HG02981 (cell line): ENCODE measurements around the gene GULP1.
"Not testable (repeated sequence)": the region's sequence is repeated elsewhere in the genome, so short reads cannot be mapped to it uniquely, and the experiment has no call there.

Experiments used
- ATAC-seq: cut with Tn5 transposase; IDR thresholded peaks from one replicate; pipeline ENCODE4 v1.9.1; 2021; ENCODE audit warnings: mild to moderate bottlenecking, moderate library complexity; ENCODE audit not compliant: unreplicated experiment

The GULP1 gene, protein sequence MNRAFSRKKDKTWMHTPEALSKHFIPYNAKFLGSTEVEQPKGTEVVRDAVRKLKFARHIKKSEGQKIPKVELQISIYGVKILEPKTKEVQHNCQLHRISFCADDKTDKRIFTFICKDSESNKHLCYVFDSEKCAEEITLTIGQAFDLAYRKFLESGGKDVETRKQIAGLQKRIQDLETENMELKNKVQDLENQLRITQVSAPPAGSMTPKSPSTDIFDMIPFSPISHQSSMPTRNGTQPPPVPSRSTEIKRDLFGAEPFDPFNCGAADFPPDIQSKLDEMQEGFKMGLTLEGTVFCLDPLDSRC

DNA sequence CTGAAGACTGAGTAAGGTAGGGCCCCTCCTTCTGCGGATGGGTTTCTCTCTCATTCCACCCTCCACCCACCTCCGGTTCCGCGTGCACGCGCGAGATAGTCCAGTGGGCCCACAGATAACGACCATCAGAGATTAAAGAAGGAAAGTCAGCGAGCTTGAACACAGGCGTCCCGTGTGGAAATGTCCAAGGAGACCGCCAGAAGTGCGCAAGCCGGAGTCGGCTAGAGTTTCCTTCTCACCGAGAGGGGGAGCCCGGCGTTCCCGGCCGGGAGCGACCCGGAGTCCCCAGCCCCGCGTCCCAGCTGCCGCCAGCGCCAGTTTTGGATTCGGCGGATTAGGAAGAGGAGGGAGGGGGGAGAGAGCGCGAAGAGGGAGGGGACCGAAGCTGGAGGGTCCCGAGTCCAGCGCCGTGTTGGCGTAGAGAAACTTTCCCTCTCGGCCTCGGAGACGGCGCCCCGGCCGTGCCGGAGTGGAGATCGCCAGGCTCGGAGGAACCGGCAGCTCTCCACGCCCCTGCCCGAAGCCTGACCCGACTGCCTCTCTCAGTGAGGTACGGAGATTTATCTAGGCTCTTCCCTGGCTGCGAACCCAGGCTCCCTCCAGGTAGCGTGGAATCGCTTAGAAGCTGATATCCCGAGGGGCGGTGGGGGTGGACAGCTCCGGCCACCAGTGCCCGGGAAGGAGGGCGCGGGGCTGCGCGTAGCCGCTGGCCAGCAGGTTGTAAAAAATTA, at the start of gene GULP1:
TSS of gene GULP1 (plus strand) at position 258 of the 731 bp plus-strand sequence. CDS start 185,829 bp downstream, outside the sequence.
- peak; percentile 46 for ATAC-seq

DNA sequence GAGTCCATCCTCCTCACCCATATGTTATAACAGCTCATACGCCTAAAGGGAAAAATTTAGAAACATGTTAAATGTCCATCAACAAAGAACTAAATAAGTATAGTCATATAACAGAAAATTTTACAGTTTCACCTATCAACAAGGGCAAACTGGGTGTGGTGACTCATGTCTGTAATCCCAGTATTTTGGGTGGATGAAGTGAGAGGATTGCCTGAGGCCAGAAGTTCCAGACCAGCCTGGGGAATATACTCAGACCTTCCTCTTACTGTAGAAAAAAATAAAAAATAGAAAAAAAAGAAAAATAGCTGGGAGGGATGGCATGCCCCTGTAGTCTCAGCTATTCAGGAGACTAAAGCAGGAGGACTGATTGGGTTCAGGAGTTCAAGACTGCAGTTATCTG, 48.3 kb upstream of the GULP1 start:
- ATAC-seq = no peak

DNA sequence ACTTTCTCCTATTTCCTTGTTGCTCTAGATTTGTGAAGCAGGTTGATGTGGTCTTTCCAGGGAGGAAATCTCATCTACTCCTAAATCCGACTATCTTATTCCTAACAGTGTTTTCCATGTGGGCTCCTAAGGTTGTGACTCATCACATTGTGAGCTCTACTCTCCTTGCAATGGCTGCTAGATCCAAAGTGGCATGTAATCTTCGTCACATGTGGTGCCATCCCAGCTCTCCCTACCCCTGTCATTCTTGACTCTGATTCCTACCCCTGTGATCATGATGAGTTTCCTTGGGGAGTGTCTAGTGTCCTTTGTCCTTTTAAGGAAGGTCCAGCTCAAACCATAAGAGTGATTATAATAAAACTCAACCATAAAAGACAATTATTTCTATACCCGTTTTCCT, 47.3 kb upstream of the GULP1 start:
- no peak for ATAC-seq

DNA sequence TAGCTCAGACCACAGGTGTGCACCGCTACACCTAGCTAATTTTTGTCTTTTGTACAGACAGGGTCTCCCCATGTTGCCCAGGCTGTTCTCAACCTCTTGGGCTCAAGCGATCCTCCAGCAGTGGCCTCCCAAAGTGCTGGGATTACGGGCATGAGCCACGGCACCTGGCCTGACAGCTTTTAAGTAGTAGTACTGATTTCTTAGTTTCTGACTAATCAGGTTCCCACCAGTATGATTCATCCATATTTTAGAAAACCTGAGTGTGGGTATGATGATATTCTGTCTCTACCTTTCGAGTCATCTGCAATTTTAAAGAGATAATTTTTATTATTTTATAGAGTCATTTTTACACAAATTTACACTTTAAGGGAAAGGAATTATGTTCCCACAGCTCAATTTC, 46.4 kb upstream of the GULP1 start:
- ATAC-seq = no peak

DNA sequence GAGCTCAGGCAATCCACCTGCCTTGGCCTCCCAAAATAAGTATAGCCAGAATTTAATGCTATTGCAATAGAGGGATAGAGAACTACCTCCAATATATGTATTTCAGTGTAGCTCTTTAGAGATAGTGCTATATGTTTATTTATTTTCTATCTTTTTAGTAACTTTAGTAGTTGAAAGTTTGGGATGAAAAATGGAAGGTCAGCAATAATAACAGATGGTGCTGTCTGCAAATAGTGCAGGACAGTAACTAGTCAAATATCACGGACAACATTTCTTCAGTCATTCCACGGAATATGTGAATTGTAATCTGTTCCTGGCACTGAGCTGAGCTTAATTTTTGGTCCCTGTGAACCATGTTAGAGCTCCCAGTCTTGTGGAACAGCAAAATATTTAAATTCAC, 43.2 kb upstream of the GULP1 start:
- no peak for ATAC-seq

DNA sequence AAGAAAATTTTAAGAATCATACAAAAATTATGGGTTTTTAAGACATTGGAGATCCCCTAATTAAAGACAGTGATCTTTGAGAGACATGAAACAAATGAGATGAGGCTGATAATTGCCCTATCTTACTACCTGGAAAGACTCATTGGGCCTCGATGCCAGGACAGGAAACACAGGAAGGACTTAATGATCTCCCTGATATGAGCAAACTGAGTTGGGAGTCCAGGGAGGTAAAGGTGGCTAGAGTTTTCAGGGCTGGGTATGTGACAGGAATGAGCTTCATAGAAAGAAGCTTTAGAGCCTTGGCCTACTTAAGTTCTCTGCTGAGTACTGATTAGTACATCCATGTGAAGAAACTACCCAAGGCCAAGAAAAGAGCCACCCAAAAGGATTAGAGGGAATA, 40.6 kb upstream of the GULP1 start:
- ATAC-seq = no peak

DNA sequence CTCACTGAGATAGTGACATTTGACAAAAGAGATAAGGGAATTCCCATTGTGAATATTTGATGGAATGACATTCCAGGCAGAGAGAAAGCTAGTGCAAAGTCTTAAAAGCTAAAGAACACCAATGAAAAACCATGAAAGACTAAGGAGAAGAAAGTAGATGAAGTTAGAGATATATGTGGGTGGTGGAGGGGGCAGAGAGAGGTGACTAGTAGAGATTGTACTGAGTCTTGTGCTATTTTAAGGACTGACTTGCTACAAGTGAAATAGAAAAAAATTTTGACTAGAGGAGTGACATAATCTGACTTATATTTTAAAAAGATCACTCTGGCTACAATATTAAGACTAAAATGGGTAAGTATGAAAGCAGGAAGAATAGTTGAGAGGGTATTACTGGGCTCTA, 35.3 kb upstream of the GULP1 start:
- no peak for ATAC-seq

DNA sequence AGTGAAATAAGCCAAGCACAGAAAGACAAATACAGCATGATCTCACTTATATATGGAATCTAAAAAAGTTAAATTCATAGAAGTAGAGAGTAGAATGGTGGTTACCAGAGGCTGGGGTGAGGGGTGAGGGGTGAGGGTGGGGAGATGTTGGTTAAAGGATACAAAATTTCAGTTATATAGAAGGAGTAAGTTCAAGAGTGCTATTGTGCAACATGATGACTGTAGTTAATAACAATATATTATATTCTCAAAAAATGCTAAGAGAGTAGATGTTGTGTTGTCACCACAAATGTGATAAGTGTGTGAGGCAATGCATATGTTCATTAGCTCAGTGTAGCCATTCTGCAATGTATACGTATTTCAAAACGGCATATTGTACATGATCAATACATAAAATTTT, 26.4 kb upstream of the GULP1 start:
- ATAC-seq = no peak

DNA sequence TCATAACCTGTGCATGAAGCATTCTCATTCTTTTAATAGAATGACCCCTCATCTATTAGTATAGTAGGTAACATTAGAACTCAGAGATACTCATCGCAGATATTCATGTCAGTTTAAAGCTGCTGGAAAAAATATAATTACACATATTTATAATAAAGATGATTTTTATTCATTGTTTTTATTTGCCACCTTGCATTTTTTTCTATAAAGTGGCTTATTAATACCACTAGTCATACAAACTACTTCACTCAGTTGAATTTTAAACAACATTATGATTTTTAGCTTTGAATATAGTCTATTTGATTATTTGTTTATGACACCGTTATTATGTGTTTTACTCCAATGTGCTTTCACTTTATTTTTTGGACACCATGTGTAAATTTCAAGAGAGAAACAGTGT, 23.9 kb upstream of the GULP1 start:
- ATAC-seq = no peak

DNA sequence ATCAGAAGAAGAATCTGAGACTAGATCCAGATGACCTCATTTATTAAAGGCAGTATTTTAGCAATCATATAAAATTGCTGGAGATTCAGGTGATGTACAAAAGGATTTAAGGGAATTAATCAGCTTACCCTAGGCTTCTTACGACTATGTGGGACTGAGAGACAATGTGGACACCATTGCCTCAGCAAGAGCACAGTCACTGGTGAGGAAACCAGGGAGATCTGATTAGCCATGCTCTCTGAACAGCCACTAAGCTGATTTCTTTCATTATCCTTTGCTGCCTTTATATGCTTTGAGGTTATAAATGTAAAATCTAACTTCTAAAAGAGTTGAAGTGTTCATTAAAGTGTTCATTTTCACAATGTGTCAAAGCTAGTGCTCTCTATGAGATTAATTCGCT, 22.7 kb upstream of the GULP1 start:
- no peak for ATAC-seq

DNA sequence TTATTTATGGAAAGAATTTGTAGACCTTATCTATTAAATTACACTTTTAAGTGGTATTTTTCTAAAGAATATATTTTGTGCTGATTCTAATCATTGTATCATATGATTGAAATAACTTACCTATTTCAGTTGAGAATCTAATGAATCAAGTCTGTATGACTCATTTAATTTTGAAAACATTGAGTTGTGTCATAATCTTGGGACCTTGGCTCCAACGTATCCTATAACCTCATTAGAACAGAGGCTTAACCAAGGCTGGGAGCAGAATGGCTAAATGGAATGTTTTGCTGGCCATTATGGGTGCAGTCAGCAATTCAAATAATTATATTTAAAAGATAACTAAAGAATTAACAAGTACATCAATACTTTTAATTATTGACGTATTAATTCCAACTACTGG, 19.6 kb upstream of the GULP1 start:
- ATAC-seq = no peak

DNA sequence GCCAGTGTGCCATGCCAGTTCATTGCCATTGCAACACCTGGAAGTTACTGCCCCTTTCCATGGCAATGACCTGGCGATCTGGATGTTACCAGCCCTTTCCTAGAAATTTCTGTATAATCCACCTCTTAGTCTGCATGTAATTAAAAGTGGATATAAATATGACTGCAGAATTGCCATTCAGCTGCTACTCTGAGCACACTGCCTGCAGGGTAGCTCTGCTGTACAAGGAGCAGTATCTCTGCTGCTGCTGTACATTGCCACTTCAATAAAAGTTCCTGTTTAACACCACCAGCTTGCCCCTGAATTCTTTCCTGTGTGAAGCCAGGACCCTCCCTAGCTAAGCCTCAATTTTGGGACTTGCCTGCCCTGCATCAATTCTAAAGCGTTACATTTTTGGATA, 17.4 kb upstream of the GULP1 start:
- no peak for ATAC-seq

DNA sequence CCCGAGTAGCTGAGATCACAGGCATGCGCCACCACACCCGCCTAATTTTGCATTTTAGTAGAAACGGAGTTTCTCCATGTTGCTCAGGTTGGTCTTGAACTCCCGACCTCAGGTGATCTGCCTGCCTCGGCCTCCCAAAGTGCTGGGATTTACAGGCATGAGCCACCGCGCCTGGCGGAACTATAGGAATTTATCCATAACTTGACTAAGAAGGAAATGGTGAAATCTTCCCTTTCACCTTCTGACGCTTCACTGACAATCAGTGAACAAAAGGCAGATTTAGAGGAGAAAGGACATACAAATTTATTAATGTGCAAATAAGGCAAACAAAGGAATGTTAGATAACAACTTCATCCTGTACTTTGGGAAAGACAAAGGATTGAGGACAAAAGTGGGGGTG, 15.4 kb upstream of the GULP1 start:
- no peak for ATAC-seq

DNA sequence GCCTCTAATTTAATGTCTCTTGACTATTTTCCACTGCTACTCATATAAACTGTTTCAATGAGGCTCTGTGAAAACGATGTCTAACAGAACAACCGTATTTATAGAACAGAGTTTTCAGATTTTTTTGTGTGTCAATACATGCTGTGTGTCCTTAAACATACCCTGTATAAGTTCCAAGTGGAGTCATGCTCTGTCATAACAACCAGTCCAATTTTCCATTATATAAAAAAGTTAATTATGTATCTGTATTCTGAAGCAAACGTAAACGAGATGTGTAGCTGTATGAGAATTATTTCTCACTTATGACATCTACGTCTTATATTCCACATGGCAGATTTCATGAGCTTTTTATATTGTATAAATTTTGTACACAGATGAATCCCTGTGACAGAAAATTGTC, 13.9 kb upstream of the GULP1 start:
- ATAC-seq = no peak

DNA sequence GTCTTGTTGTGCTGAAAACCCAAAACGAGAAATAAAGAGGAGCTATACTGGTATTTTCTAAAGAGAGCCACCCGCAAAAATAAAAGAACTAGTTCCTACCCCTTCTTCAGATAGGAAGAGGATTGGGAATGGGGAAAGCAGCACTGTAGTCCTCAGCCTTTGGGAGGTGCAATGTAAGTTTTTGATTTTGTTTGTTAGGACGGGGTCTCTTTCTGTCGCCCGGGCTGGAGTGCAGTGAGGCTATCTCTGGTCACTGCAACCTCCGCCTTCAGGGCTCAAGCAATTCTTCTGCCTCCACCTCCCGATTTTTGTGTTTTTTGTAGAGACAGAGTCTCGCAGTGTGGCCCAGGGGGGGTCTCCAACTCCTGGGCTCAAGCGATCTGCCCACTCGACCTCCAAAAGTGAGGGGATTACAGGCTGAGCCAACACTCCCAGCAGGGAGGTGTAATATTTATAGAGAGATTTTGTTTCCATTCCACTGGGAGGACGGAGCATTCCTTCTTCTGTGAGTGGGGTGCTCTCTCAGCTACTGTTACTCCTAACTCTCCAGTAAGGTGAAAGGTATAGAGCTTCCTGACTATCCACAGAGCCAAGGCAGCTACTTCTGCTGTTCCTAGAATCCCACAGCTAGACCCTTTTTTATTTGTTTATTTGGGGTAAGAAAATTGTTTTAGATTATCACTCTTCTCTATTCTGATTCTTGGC, 13.1 kb upstream of the GULP1 start:
- no peak for ATAC-seq

DNA sequence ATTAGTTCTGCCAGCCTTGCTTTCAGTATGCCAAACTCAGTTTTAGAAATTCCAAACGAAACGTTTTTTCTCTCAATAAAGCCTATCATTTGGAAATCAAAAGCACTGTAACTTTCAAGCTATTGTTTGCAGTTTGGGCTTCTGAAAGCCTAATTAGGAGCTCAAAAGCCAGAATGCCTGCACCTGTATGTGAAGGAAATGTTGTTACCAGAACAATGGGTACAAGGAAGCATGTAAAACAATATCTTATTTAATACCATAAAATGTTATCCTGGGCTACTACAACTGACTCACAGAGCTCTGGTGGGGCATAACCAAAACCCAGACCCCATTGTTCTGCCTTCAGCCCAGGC, 12.6 kb upstream of the GULP1 start:
- ATAC-seq = no peak

DNA sequence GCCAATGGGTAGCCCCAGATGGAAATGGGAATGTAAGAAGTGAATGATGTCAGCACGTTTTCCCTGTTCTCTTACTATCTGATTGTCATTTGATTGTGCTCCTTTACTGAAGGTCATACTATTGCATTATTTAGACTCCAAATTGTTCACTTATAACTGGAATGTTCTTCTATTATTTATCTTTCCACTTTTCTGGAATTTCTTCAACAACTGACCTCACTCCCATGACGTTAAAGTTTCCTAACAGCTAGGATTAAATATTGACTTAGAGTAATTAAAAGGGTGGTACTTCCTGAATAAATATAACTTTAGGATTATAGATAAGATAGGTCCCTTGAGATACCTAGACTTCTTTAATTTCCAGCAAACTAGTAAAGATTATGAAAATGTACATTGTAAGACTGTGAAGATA, 10.9 kb upstream of the GULP1 start:
- no peak for ATAC-seq

DNA sequence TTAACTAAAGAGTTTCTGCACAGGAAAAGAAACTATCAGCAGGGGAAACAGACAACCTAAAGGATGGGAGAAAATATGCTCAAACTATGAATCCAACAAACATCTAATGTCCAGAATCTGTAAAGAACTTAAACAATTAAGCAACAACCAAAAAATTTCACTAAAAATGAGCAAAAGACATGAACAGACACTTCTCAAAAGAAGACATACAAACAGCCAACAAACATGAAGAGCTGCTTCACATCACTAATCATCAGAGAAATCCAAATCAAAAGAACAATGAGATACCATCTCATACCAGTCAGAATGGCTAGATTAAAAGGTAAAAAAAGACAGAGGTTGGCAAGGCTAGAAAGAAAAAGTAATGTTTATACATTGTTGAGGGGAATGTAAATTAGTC, 8.8 kb upstream of the GULP1 start:
- ATAC-seq = no peak

DNA sequence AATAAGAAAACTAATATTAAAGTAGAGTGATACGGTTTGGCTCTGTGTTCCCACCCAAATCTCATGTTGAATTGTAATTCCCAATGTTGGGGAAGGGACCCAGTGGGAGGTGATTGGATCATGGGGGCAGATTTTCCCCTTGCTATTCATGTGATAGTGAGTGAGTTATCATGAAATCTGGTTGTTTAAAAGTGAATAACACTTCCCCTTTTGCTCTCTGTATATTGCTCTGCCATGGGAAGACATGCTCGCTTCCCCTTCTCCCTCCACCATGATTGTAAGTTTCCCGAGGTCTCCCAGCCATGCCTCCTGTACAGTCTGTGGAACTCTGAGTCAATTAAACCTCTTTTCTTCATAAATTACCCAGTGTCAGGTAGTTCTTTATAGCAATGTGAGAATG, 7.4 kb upstream of the GULP1 start:
- ATAC-seq = not testable (repeated sequence)

DNA sequence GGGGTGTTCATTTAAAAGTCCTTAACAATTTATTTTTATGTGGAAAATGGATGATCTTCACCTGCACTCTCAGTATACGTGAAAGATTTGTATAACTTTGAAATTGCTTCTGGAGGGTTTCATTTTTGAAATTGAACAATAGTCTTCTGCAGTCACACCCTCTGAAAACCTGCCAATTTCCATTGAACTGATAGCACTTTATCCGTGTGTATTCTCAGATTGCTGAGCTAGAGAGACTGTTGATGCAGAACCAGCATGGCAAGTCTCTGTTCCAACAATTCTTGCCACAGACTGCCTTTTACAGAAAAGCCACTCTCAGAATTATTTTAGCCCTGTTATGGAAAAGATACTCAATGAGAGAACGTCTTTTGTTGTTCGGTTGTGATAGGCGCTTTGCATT, 6.6 kb upstream of the GULP1 start:
- ATAC-seq = no peak

DNA sequence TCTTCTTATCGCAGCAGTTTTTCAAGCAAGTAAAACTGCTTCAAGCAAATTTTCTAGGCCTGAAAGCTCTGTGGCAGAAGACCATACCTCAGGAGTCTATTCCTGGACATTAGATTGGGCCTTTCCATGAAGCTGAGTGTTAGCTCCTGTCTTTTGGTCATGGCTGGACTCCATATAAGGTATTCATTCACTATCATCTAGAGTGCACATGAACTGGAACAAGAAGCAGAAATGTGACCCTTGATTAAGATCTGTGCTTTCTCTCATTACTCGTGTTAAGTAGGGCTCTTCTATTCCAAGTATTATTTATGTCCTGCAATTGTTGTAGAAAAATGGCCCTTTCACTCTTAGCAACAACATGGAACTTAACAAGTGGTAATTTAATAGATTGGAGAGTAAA, 5.9 kb upstream of the GULP1 start:
- ATAC-seq = no peak

DNA sequence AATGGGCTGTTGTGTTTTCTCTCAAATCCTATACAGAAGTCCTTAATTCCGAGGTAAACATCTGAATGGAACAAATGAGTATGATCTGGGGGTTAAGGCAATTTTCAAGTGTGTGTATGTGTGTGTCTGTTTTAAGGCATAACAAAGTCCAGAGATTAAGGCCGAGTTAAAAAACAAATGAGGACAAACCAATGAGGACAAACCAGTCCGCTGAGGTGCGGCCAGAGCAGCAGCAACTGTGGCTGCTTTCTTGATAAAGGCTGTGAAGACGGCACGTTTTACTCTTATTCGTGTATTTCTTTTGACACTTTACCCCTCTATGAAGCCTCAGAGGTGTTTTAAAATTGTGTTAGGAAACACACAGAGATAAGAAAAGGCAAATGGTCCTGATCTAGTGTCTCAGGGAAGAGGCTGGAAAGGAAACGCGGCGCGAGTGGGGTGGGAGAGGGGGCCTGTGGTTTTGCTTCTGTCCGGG, 495 bp upstream of the GULP1 start:
- ATAC-seq = no peak
